Gastroesophageal sphincter (tissue), 4 donors: Measurements from ENCODE around the gene TSC22D3. TPM values are rescaled to one million over a fixed set of nuclear protein-coding genes. Genes with fewer than 3 reads are reported as not detected.

ENCODE experiments used
- ATAC-seq: fragments of 150-250 bp; one replicate; pipeline ENCODE4 v1.9.1; 2016; ENCODE audit warnings: mild to moderate bottlenecking, moderate library complexity
- H3K27ac ChIP-seq, 4 donors: fragments of 200-600 bp; sonication (generic) in 3 of 4; 1 replicate in 3 of 4; 2 replicates in 1 of 4; pipeline ENCODE4 v1.5.1; 2016 to 2019
- H3K27me3 ChIP-seq: fragments of 200-600 bp; sonication (generic); one replicate; pipeline ENCODE4 v1.5.1; 2019
- H3K36me3 ChIP-seq, 2 donors: fragments of 200-600 bp; sonication (generic); one replicate each; pipeline ENCODE4 v1.5.1; 2019; ENCODE audit warnings: control low read depth in 1 of 2
- H3K4me1 ChIP-seq, 3 donors: fragments of 200-600 bp; sonication (generic); 1 replicate in 2 of 3; 2 replicates in 1 of 3; pipeline ENCODE4 v1.5.1; 2016 to 2019; ENCODE audit warnings: control low read depth in 2 of 3
- H3K4me3 ChIP-seq, 2 donors: fragments of 200-600 bp; sonication (generic); one replicate each; pipeline ENCODE4 v1.5.1; 2019; ENCODE audit warnings: mild to moderate bottlenecking in 1 of 2, moderate library complexity in 1 of 2
- H3K9me3 ChIP-seq, 3 donors: fragments of 200-600 bp; sonication (generic); one replicate each; pipeline ENCODE4 v1.5.1; 2017 to 2019; ENCODE audit warnings: control low read depth in 2 of 3
- EP300 ChIP-seq: sonication (generic); formaldehyde crosslinking; IDR thresholded peaks from one replicate; pipeline ENCODE4 v1.6.1; 2017; ENCODE audit warnings: antibody characterized with exemption, mild to moderate bottlenecking
- POLR2A ChIP-seq, 2 donors: fragments of 450-650 bp; IDR thresholded peaks; one replicate each; pipeline ENCODE4 v1.6.1; 2017; ENCODE audit warnings: antibody characterized with exemption in 2 of 2, mild to moderate bottlenecking in 2 of 2, moderate library complexity in 1 of 2
- POLR2AphosphoS5 ChIP-seq: sonication (generic); formaldehyde crosslinking; IDR thresholded peaks from one replicate; pipeline ENCODE4 v1.6.1; 2017; ENCODE audit warnings: antibody characterized with exemption
- WGBS, 2 donors: methylation state at CpG; one replicate each; pipeline ENCODE4 v1.1.5; 2018; ENCODE audit warnings: low coverage in 1 of 2; 5-methylcytosine and 5-hydroxymethylcytosine counted together
- total RNA-seq, 4 donors: library from RNA; depleted of rRNA; stranded (reverse); fragments of >200 nt; gene quantifications; one replicate each; pipeline ENCODE4 v1.1.0, GENCODE V29; 2016
- TF ChIP-seq, protein P1 (sequence below), 4 experiments: fragments of 200-600 bp in 2 of 4; fragments of 450-650 bp in 2 of 4; sonication (generic) in 1 of 4; IDR thresholded peaks; one replicate each; pipeline ENCODE4 v1.5.1; 2017 to 2019; ENCODE audit warnings: antibody characterized with exemption in 4 of 4, mild to moderate bottlenecking in 2 of 4, moderate library complexity in 2 of 4

TSC22D3 gene
- total RNA-seq, 4 donors from 2014 or later: 561 to 849 (median 691) TPM

DNA sequence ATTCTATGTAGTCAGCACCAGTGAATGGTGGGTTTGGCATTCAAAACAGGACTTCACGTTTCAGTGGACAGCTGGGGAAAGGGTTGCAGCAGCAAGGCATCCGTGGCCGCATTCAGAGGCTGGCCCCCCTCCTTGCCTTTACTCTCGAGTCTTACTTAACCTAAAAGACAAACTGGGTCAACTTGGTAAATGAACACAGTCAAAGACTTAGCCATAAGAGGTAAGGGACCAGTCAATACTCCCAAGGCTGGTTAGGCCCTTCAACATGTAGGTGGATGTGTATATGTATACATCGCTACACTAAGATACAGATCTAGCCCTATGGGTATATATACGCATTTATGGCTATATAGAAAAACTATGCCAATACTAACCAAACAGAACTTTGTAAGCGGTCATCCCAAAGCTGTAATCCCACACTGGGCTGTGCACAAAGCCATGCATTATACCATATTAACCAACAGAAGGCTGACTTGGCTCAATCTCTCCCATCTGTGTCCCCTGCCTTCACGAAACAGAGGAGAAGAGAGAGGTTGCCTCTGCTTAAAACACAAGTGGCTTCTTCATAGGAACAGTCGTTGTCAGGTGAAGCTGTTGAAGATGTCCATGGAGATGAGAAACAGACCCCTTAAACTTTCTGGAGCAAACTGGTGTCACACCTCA is 61.9 kb downstream of the TSC22D3 start:
- no peaks in the 10 kb centered on the region for H3K27me3 ChIP-seq
- WGBS, 2 donors: 45 to 71% methylated on average over 2 to 3 of the region's 9 CpGs
- no peak for ATAC-seq

GRCh38 chrX:107713203-107713542 is 62.4 kb downstream of the TSC22D3 start:
- H3K27ac ChIP-seq: peak overlapping the region; percentile 89 to 100 (median 94)

More for the DNA sequence above, 61.9 kb downstream of the TSC22D3 start:
- H3K27ac ChIP-seq: peak overlapping the region; percentile 89 to 100 (median 94)
- TF ChIP-seq, protein P1, sequence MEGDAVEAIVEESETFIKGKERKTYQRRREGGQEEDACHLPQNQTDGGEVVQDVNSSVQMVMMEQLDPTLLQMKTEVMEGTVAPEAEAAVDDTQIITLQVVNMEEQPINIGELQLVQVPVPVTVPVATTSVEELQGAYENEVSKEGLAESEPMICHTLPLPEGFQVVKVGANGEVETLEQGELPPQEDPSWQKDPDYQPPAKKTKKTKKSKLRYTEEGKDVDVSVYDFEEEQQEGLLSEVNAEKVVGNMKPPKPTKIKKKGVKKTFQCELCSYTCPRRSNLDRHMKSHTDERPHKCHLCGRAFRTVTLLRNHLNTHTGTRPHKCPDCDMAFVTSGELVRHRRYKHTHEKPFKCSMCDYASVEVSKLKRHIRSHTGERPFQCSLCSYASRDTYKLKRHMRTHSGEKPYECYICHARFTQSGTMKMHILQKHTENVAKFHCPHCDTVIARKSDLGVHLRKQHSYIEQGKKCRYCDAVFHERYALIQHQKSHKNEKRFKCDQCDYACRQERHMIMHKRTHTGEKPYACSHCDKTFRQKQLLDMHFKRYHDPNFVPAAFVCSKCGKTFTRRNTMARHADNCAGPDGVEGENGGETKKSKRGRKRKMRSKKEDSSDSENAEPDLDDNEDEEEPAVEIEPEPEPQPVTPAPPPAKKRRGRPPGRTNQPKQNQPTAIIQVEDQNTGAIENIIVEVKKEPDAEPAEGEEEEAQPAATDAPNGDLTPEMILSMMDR (IDR thresholded peaks at IDR 0.05): no peak
- no peak for TF ChIP-seq POLR2A (IDR thresholded peaks at IDR 0.05)
- TF ChIP-seq EP300: no peak
- no peak for TF ChIP-seq POLR2AphosphoS5
- H3K4me3 ChIP-seq: peak overlapping the region; percentile 75 to 95
- H3K36me3 ChIP-seq: peaks cover 0 to 32% of the 10 kb centered on the region in 2 donors
- peaks cover 0 to 52% (median 3%) of the 10 kb centered on the region in 3 donors for H3K4me1 ChIP-seq
- H3K9me3 ChIP-seq: no peaks in the 10 kb centered on the region

GRCh38 chrX:107712231-107713202 is 63.1 kb downstream of the TSC22D3 start:
- no peaks in the 10 kb centered on the region for H3K9me3 ChIP-seq
- H3K4me3 ChIP-seq: peak overlapping the region; percentile 75 to 95
- H3K27me3 ChIP-seq: no peaks in the 10 kb centered on the region
- TF ChIP-seq POLR2AphosphoS5 (peak; percentile 65), EP300 (no peak), POLR2A (IDR thresholded peaks at IDR 0.05) (peak; percentile 46 to 57)
- TF ChIP-seq, protein P1 (IDR thresholded peaks at IDR 0.05): peak in 1 of 4 experiments; percentile 2
- peaks cover 0 to 42% (median 3%) of the 10 kb centered on the region in 3 donors for H3K4me1 ChIP-seq
- peaks cover 0 to 32% of the 10 kb centered on the region in 2 donors for H3K36me3 ChIP-seq
- peak; percentile 22 for ATAC-seq
- 33 to 38% methylated on average over 6 to 8 of the region's 13 CpGs for WGBS, 2 donors
- peak overlapping the region; percentile 89 to 100 (median 94) for H3K27ac ChIP-seq

More at GRCh38 chrX:107713203-107713542, 62.4 kb downstream of the TSC22D3 start:
- ATAC-seq: no peak
- H3K36me3 ChIP-seq: peaks cover 0 to 32% of the 10 kb centered on the region in 2 donors
- H3K4me3 ChIP-seq: peak overlapping the region; percentile 75 to 95
- no peaks in the 10 kb centered on the region for H3K9me3 ChIP-seq
- 25 to 33% methylated on average over 1 to 2 of the region's 2 CpGs for WGBS, 2 donors
- TF ChIP-seq EP300: no peak
- TF ChIP-seq POLR2AphosphoS5: peak; percentile 29
- H3K27me3 ChIP-seq: no peaks in the 10 kb centered on the region
- H3K4me1 ChIP-seq: peaks cover 0 to 47% (median 3%) of the 10 kb centered on the region in 3 donors

- 0 to 62% methylated on average over 1 to 3 of the region's 5 CpGs for WGBS, 2 donors
- H3K9me3 ChIP-seq: no peaks in the 10 kb centered on the region
- peaks cover 0 to 39% (median 3%) of the 10 kb centered on the region in 3 donors for H3K4me1 ChIP-seq
- H3K27ac ChIP-seq: peak overlapping the region; percentile 89 to 100 (median 94)
- peak; percentile 1 for ATAC-seq
- peak overlapping the region in 1 of 2 donors; percentile 20 for H3K4me3 ChIP-seq
- TF ChIP-seq POLR2A (IDR thresholded peaks at IDR 0.05) (peak in 1 of 2 donors; percentile 24), EP300 (no peak)
- H3K27me3 ChIP-seq: no peaks in the 10 kb centered on the region
- peaks cover 0 to 32% of the 10 kb centered on the region in 2 donors for H3K36me3 ChIP-seq
These were observed 63.9 kb downstream of the TSC22D3 start for GRCh38 chrX:107711521-107712181.

GRCh38 chrX:107710617-107711391 is 64.8 kb downstream of the TSC22D3 start:
- no peaks in the 10 kb centered on the region for H3K9me3 ChIP-seq
- 5 to 45% methylated on average over 3 to 4 of the region's 7 CpGs for WGBS, 2 donors
- H3K4me1 ChIP-seq: peaks cover 0 to 39% (median 3%) of the 10 kb centered on the region in 3 donors
- no peaks in the 10 kb centered on the region for H3K27me3 ChIP-seq
- TF ChIP-seq POLR2AphosphoS5 (peak; percentile 86), EP300 (no peak), POLR2A (IDR thresholded peaks at IDR 0.05) (no peak)
- peaks cover 0 to 28% of the 10 kb centered on the region in 2 donors for H3K36me3 ChIP-seq
- peak overlapping the region in 1 of 2 donors; percentile 20 for H3K4me3 ChIP-seq
- peak overlapping the region; percentile 89 to 100 (median 94) for H3K27ac ChIP-seq
- ATAC-seq: peak; percentile 55
